Skin epidermis (tissue), 12 donors: ENCODE measurements around the gene FYCO1.

Experiments used
- H3K27ac ChIP-seq, 21 experiments: fragments of 200-600 bp; sonication (generic) in 11 of 21; one replicate each; pipeline ENCODE4 v1.5.0; 2020; ENCODE audit warnings: mild to moderate bottlenecking in 3 of 21, inconsistent platforms in 2 of 21, moderate library complexity in 2 of 21
- H3K4me3 ChIP-seq, 7 experiments: fragments of 200-600 bp; sonication (generic) in 2 of 7; one replicate each; pipeline ENCODE4 v1.5.0; 2020; ENCODE audit warnings: inconsistent platforms in 2 of 7, mild to moderate bottlenecking in 2 of 7, moderate library complexity in 1 of 7

FYCO1 gene

GRCh38 chr3:45909542-45909941 lies 86.1 kb downstream of the FYCO1 start:
- no peak overlapping the region for H3K4me3 ChIP-seq

GRCh38 chr3:45908761-45909160 lies 86.9 kb downstream of the FYCO1 start:
- Histone ChIP-seq H3K27ac (no peak overlapping the region), H3K4me3 (no peak overlapping the region)

More at GRCh38 chr3:45909542-45909941, 86.1 kb downstream of the FYCO1 start:
- H3K27ac ChIP-seq = no peak overlapping the region

GRCh38 chr3:45907769-45908705 lies 87.6 kb downstream of the FYCO1 start:
- H3K4me3 ChIP-seq = no peak overlapping the region
- peak overlapping the region in 2 of 21 experiments; percentile 31 for H3K27ac ChIP-seq

DNA sequence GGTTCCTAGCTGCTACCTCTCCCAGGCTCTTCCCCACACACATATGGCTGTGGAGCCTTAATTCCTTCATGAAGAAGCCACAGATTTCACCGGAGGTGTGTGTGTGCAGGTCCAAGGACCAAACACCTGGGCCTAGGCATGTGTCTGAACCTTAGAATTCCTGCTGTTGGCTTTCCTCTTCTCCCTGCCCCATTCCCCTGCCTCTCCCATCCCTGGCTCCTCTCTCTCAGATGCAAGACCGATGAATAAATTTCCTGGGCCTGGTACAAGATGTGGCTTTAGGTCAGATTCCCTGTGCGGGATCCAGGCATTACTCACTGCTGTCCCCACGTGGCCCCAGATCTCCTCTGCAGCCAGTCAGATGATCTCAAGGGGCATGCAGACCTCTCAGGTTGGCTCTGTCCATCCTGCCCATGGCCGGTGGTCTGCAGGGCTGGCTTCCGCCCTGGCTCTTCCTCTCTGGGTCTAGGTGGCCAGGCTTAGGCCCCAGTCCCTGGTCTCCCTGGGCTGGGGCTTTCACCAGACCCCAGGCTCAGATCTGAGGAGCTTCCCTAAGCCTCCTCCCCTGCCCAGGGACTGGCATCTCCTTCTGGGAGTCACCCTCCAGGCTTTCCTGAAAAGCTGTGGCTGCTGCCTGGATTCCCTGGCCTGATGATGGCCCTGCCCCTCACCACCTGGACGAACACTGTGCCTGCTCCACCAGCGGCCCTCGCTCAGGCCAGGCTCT lies 88.8 kb downstream of the FYCO1 start:
- Histone ChIP-seq H3K27ac (peak overlapping the region in 2 of 21 experiments; percentile 19 to 31), H3K4me3 (no peak overlapping the region)

DNA sequence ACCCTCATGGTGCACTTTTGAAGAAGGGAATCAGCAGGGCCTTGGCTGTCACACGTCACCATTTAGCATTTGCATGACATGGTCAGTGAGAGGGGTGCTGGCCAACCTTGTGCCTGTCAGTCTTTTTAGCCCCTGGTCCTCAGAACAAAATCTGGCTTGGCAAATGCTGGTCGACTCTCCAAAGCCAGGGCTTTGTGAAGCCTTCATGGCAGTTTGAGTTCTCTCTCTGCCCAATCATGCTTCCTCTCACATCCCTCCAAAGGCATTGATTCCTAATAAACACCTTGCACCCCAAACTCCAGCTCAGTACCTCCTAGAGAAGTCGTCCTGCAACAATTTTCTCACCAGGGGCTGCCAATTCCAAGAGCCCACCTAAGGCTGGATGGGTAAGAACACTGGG lies 89.9 kb downstream of the FYCO1 start:
- H3K27ac ChIP-seq = no peak overlapping the region
- no peak overlapping the region for H3K4me3 ChIP-seq

DNA sequence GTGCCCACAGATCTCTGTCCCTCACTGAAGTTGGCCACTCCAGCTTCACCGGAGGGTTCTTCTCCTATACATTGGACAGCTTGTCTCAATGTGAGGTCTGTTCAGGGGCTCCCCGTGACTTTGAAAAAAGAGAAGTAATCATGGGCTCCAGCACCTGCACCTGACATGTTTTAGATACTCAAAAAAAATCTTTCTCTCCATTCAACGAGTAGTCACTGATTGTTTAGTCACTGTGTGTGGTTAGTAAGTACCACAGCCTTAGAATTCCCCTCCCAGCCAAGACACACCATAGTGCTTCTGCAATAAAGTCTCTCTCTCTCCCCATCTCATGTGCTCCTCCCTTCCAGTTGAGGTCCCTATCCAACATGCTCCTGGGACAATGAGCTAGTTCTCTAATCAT lies 90.7 kb downstream of the FYCO1 start:
- Histone ChIP-seq H3K27ac (no peak overlapping the region), H3K4me3 (no peak overlapping the region)

GRCh38 chr3:45896956-45897355 lies 98.7 kb downstream of the FYCO1 start:
- Histone ChIP-seq H3K27ac (no peak overlapping the region), H3K4me3 (no peak overlapping the region)

GRCh38 chr3:45895686-45896468 lies 99.7 kb downstream of the FYCO1 start:
- Histone ChIP-seq H3K4me3 (no peak overlapping the region), H3K27ac (no peak overlapping the region)

GRCh38 chr3:45894015-45894414 lies 101.6 kb downstream of the FYCO1 start:
- no peak overlapping the region for H3K27ac ChIP-seq
- H3K4me3 ChIP-seq = no peak overlapping the region

GRCh38 chr3:45892161-45892560 lies 103.5 kb downstream of the FYCO1 start:
- Histone ChIP-seq H3K27ac (no peak overlapping the region), H3K4me3 (no peak overlapping the region)

DNA sequence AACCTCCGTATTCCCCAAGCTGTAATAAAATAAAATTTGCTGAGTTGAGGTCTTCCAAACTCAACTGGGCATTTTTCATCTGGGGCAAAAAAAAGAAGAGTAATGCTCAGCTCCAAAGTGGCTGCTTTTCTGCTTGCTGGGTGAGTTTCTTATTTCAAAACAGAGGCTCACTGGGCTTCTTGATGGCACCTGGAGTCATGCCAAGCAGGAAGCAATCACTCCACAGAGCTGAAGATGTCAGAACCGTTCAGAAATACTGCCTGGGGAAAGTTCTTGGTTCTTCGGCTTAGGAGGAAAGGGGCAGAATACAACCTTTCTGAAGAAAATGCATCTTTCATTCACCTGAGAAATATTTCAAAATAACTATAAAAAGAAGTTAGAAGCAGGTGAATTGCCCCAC lies 105.2 kb downstream of the FYCO1 start:
- Histone ChIP-seq H3K4me3 (no peak overlapping the region), H3K27ac (no peak overlapping the region)

DNA sequence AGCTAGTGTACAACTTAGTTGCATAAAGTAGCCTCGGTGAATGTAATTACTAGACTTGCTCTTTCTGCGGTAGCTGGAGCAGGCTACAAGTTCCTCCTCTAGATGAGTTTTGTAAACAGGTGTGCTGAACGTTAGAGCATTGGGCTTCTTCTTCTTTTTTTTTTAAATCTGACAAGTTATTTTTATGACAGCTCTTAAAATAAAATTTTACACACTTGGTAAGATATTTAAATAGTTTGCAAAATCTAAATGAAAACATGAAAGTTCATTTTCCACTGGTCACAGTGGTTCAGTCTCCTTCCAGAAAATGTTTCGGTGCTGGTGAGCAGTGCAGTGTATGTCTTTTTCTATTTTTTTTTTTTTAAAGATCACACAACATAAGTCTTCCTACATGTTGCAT lies 106.3 kb downstream of the FYCO1 start:
- H3K4me3 ChIP-seq = no peak overlapping the region
- no peak overlapping the region for H3K27ac ChIP-seq

- no peak overlapping the region for H3K4me3 ChIP-seq
- no peak overlapping the region for H3K27ac ChIP-seq
These were observed 107.7 kb downstream of the FYCO1 start for GRCh38 chr3:45887759-45888511.

DNA sequence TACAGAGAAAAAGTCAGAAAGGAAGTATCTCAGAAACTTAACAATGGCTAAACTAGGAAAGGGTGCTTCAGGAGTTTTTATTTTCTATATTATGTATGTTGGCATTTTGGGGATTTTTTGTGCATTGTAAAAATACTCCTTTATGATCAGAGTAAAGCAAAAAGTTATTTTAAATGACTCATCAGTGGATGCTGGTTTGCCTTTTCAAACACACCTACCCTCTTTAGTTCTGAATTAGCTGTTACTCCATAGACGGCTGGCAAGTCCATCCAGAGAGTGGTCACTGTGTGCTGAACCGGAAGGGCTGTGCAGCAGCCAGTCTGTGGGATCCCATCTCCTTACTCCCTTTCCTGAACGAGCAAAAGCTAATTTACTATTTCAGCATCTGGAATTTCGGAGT lies 108.3 kb downstream of the FYCO1 start:
- Histone ChIP-seq H3K27ac (no peak overlapping the region), H3K4me3 (no peak overlapping the region)

- Histone ChIP-seq H3K27ac (no peak within 1 kb of the TSS), H3K4me3 (no peak within 1 kb of the TSS)
These were observed 109.5 kb downstream of the FYCO1 start, which contains the start of gene CCR9 for GRCh38 chr3:45885979-45886705. Gene CCR9 (plus strand): TSS chr3:45886543. CDS start chr3:45894934, 8,391 bp downstream.

DNA sequence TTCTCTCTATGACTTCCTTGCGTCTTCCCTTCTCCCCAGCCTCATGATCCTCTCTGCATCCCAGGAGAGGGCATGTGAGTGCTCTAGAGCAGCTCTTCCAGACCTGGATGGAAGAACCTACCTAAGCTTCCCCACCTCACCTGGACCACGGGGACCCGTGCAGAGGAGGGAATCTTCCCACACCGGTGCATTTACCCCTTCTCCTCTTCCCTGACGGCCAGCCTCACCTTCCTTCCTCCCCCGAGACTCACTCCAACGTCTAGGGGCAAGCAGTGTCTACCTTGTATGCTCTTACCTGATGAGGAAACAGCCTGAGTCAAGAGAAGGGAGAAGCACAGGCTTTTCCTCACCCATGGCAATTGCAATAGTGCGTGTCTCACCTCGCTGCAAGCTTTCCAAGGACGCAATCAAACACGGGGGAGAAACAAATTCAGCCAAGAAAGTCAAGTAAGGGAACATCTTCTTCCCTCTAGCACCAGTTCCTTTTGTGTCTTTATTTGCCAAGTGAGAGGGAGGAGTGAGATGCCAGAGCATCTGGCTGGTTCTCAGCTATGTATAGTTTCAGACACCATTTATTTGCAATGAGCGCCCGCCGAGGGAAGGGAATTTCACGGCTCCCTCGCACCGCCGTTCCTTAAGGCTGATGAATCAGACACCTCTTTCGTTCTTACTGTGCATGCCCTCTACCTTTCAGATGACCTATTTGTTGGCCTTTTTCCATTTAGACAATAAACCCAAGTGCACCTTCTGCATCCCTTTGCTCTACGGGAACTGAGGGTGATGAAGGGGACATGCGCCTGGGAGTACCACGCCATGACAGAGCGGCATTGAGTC lies 111.0 kb downstream of the FYCO1 start:
- H3K4me3 ChIP-seq = no peak overlapping the region
- no peak overlapping the region for H3K27ac ChIP-seq

DNA sequence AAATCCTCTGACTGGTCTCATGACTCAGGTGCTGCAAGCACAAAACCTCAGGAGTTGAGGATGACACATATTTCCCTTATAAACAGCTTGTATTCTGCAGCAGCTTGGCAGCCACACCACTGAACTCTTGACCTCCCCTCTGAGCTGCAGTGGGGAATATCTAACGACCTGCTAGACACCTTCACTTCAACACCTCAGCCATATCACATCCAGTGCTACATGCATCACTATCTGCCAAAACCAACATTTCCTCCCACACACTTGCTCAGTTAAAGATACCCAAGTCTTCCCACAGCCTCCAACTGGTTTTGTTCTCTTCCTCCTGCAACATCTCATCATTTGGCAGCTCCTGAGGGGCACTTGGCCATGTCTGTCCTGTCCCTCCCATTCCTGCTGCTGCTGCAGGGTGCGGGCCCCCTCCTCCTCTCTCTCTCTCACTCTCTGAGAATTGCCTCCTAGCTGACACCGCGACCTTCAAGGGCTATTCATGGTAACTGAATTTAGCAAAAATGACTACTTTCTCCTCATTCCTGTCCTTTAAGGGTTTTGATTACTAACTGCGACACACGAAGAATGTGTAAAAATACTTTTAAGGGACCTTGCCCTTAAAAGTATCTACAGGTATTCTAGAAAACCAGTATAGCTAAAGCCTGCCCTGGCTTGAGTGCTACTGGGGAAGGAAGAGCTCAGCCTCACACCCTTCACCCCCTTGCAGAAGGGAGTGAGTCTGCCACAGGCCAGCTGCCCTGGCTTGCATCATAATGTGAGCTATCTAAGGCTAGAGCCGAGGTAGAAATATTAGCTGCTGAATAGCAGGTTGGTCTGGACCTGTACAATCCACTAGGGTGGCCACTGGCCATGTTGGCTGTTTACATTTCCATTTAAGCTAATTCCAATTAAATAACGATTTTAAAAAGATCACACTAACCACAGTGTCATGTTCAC lies 114.3 kb downstream of the FYCO1 start:
- Histone ChIP-seq H3K27ac (no peak overlapping the region), H3K4me3 (no peak overlapping the region)
